Activated CD4-positive, CD25-positive, alpha-beta regulatory T cell treated with anti-CD3 and anti-CD28 coated beads, Interleukin-2, amount 50 U/mL, for 72 hours (primary cell): ENCODE data around the gene GFY.

Experiments
- DNase-seq: peaks from one replicate; pipeline ENCODE4 v3.0.0; 2021

Gene GFY

GRCh38 chr19:49425178-49425577 is at the start of gene GFY:
GFY (plus strand) TSS chr19:49425388; CDS start chr19:49426431, 1,043 bp downstream.
- no peak for DNase-seq

GRCh38 chr19:49378512-49378911 is 46.7 kb upstream of the GFY start:
- no peak for DNase-seq

GRCh38 chr19:49380391-49380790 is 44.8 kb upstream of the GFY start:
- no peak for DNase-seq

- no peak for DNase-seq
These were observed 42.5 kb upstream of the GFY start for GRCh38 chr19:49382639-49383038.

- DNase-seq: no peak
These were observed 41.6 kb upstream of the GFY start for GRCh38 chr19:49383599-49383998.

- DNase-seq: peak; percentile 85
These were observed 37.2 kb upstream of the GFY start, which contains the start of gene KASH5 for GRCh38 chr19:49387936-49388372. KASH5 (plus strand) TSS chr19:49388249; CDS start chr19:49390884, 2,635 bp downstream.

- no peak for DNase-seq
These were observed 35.8 kb upstream of the GFY start for GRCh38 chr19:49389406-49389805.

- DNase-seq: no peak
These were observed 34.9 kb upstream of the GFY start for GRCh38 chr19:49390131-49390928.

- no peak for DNase-seq
These were observed 34.2 kb upstream of the GFY start for GRCh38 chr19:49390929-49391359.

- peak; percentile 72 for DNase-seq
These were observed 33.4 kb upstream of the GFY start for GRCh38 chr19:49391581-49392399.

GRCh38 chr19:49393881-49394280 is 31.3 kb upstream of the GFY start:
- DNase-seq: no peak

- DNase-seq: no peak
These were observed 29.4 kb upstream of the GFY start for GRCh38 chr19:49395581-49396407.

GRCh38 chr19:49396738-49397505 is 28.3 kb upstream of the GFY start:
- DNase-seq: no peak

- no peak for DNase-seq
These were observed 27.1 kb upstream of the GFY start for GRCh38 chr19:49398001-49398615.

GRCh38 chr19:49398931-49399330 is 26.3 kb upstream of the GFY start:
- DNase-seq: no peak

- no peak for DNase-seq
These were observed 25.2 kb upstream of the GFY start for GRCh38 chr19:49400029-49400428.

- DNase-seq: no peak
These were observed 21.6 kb upstream of the GFY start for GRCh38 chr19:49403404-49404187.

GRCh38 chr19:49407079-49407478 is 18.1 kb upstream of the GFY start:
- no peak for DNase-seq

GRCh38 chr19:49407482-49408015 is 17.6 kb upstream of the GFY start:
- DNase-seq: no peak

GRCh38 chr19:49408816-49409440 is 16.3 kb upstream of the GFY start:
- no peak for DNase-seq
